GM18873 (cell line): Measurements from ENCODE around the gene ITPR3.

Experiments used
- ATAC-seq: cut with Tn5 transposase; IDR thresholded peaks from one replicate; pipeline ENCODE4 v1.9.1; 2021; ENCODE audit warnings: mild to moderate bottlenecking, moderate library complexity, moderate number of reproducible peaks; ENCODE audit not compliant: unreplicated experiment, low FRiP score

Gene ITPR3

GRCh38 chr6:33711140-33712129, 90.3 kb downstream of the ITPR3 start, which contains the start of gene UQCC2:
Gene UQCC2, minus strand, starts transcription at chr6:33711700. Its CDS starts 14 bp downstream, at chr6:33711686.
- peak; percentile 67 for ATAC-seq

- ATAC-seq: no peak
Measured at GRCh38 chr6:33712914-33713313, 91.8 kb downstream of the ITPR3 start.

GRCh38 chr6:33713786-33714185, 92.7 kb downstream of the ITPR3 start:
- ATAC-seq: no peak

GRCh38 chr6:33714385-33715040, 93.4 kb downstream of the ITPR3 start:
- ATAC-seq: no peak

GRCh38 chr6:33716379-33716778, 95.3 kb downstream of the ITPR3 start:
- no peak for ATAC-seq

GRCh38 chr6:33716890-33717632, 95.9 kb downstream of the ITPR3 start:
- ATAC-seq: no peak

GRCh38 chr6:33717934-33718455, 96.9 kb downstream of the ITPR3 start:
- ATAC-seq: no peak

- ATAC-seq: no peak
Measured at GRCh38 chr6:33718713-33719112, 97.6 kb downstream of the ITPR3 start.

- ATAC-seq: no peak
Measured at GRCh38 chr6:33719326-33719987, 98.3 kb downstream of the ITPR3 start.

GRCh38 chr6:33720998-33721397, 99.9 kb downstream of the ITPR3 start:
- no peak for ATAC-seq

- ATAC-seq: no peak
Measured at GRCh38 chr6:33721508-33721907, 100.4 kb downstream of the ITPR3 start.

- ATAC-seq: no peak
Measured at GRCh38 chr6:33722103-33722623, 101.0 kb downstream of the ITPR3 start.

- no peak for ATAC-seq
Measured at GRCh38 chr6:33723371-33724085, 102.4 kb downstream of the ITPR3 start.

GRCh38 chr6:33724102-33725023, 103.2 kb downstream of the ITPR3 start:
- ATAC-seq: no peak

- ATAC-seq: no peak
Measured at GRCh38 chr6:33725222-33725621, 104.1 kb downstream of the ITPR3 start.

- ATAC-seq: no peak
Measured at GRCh38 chr6:33725891-33726673, 105.0 kb downstream of the ITPR3 start.

GRCh38 chr6:33726696-33727095, 105.6 kb downstream of the ITPR3 start:
- no peak for ATAC-seq
